GM21737 (cell line): ENCODE results near the gene PACS1.
"Not testable (repeated sequence)": the region's sequence is repeated elsewhere in the genome, so short reads cannot be mapped to it uniquely, and the experiment has no call there.

Experiments used
- ATAC-seq: cut with Tn5 transposase; IDR thresholded peaks from one replicate; pipeline ENCODE4 v1.9.1; 2021; ENCODE audit warnings: mild to moderate bottlenecking, moderate library complexity; ENCODE audit not compliant: unreplicated experiment

Gene PACS1

GRCh38 chr11:66266378-66267038, 196.4 kb downstream of the PACS1 start:
- ATAC-seq = no peak

- no peak for ATAC-seq
Measured at GRCh38 chr11:66267039-66267378, 196.9 kb downstream of the PACS1 start.

- ATAC-seq = peak; percentile 42
Measured at GRCh38 chr11:66267379-66268243, 197.5 kb downstream of the PACS1 start.

- ATAC-seq = peak; percentile 71
Measured at GRCh38 chr11:66268244-66268951, 198.3 kb downstream of the PACS1 start, which contains the start of gene RAB1B. Gene RAB1B (plus strand): TSS chr11:66268639. CDS start chr11:66268680, 41 bp downstream.

- no peak for ATAC-seq
Measured at GRCh38 chr11:66268952-66269905, 199.2 kb downstream of the PACS1 start.

- no peak for ATAC-seq
Measured at GRCh38 chr11:66271816-66272215, 201.7 kb downstream of the PACS1 start.

- no peak for ATAC-seq
Measured at GRCh38 chr11:66272596-66272995, 202.5 kb downstream of the PACS1 start.

- no peak for ATAC-seq
Measured at GRCh38 chr11:66274219-66274618, 204.1 kb downstream of the PACS1 start.

GRCh38 chr11:66275396-66275795, 205.3 kb downstream of the PACS1 start:
- ATAC-seq = no peak

- ATAC-seq = no peak
Measured at GRCh38 chr11:66275984-66276612, 206.0 kb downstream of the PACS1 start.

GRCh38 chr11:66276619-66277018, 206.5 kb downstream of the PACS1 start:
- not testable (repeated sequence) for ATAC-seq

- not testable (repeated sequence) for ATAC-seq
Measured at GRCh38 chr11:66277064-66277463, 207.0 kb downstream of the PACS1 start.

- no peak for ATAC-seq
Measured at GRCh38 chr11:66277471-66278362, 207.6 kb downstream of the PACS1 start, which contains the start of gene CNIH2. Gene CNIH2 (plus strand): TSS chr11:66278175. CDS start chr11:66278457, 282 bp downstream.

- ATAC-seq = no peak
Measured at GRCh38 chr11:66278363-66279091, 208.5 kb downstream of the PACS1 start.

GRCh38 chr11:66279092-66279734, 209.1 kb downstream of the PACS1 start:
- no peak for ATAC-seq

GRCh38 chr11:66280428-66280827, 210.4 kb downstream of the PACS1 start:
- ATAC-seq = no peak

GRCh38 chr11:66281001-66281400, 210.9 kb downstream of the PACS1 start:
- no peak for ATAC-seq
